ENCODE measurements around the gene SYCP1. TPM values are rescaled to one million over a fixed set of nuclear protein-coding genes. Genes with fewer than 3 reads are reported as not detected.
"Not testable (repeated sequence)": the region's sequence is repeated elsewhere in the genome, so short reads cannot be mapped to it uniquely, and the experiment has no call there.

Gene SYCP1
- polyA plus RNA-seq, 1 experiment: not detected

- Histone ChIP-seq H3K27ac (ENCODE audit: low read depth, low read length) (no peak overlapping the region), H3K27me3 (ENCODE audit: control insufficient read depth, insufficient read depth, low read length) (no peaks in the 10 kb centered on the region), H3K9me3 (ENCODE audit: control insufficient read depth, insufficient read depth, low read length) (no peaks in the 10 kb centered on the region), H3K4me3 (ENCODE audit: low read depth, low read length) (no peak overlapping the region)
- ChIA-PET CTCF (no interaction called here), POLR2A (no interaction called here)
- DNase-seq (ENCODE audit: low read depth, low spot score): no peak
- no peak for TF ChIP-seq CTCF (IDR thresholded peaks at IDR 0.05; ENCODE audit: low read depth, low read length)
Measured at GRCh38 chr1:114903480-114903879, 48.8 kb downstream of the SYCP1 start.

GRCh38 chr1:114915720-114916119, 61.1 kb downstream of the SYCP1 start:
- H3K27me3 ChIP-seq (ENCODE audit: control insufficient read depth, insufficient read depth, low read length); H3K9me3 ChIP-seq (ENCODE audit: control insufficient read depth, insufficient read depth, low read length); H3K27ac ChIP-seq (ENCODE audit: low read depth, low read length); H3K4me3 ChIP-seq (ENCODE audit: low read depth, low read length); DNase-seq (ENCODE audit: low read depth, low spot score); POLR2A ChIA-PET: not testable (repeated sequence)
- CTCF ChIA-PET: interaction anchor here (1.3 kb wide), 1 partner anchor 137 kb away, joined by 3 read pairs; no protein-coding TSS in a partner anchor

GRCh38 chr1:114926607-114927006, 71.9 kb downstream of the SYCP1 start:
- Histone ChIP-seq H3K27ac (ENCODE audit: low read depth, low read length) (no peak overlapping the region), H3K27me3 (ENCODE audit: control insufficient read depth, insufficient read depth, low read length) (no peaks in the 10 kb centered on the region), H3K4me3 (ENCODE audit: low read depth, low read length) (no peak overlapping the region), H3K9me3 (ENCODE audit: control insufficient read depth, insufficient read depth, low read length) (no peaks in the 10 kb centered on the region)
- POLR2A ChIA-PET: no interaction called here
- DNase-seq (ENCODE audit: low read depth, low spot score): no peak
- no peak for TF ChIP-seq CTCF (IDR thresholded peaks at IDR 0.05; ENCODE audit: low read depth, low read length)
- CTCF ChIA-PET: interaction anchor here (0.6 to 0.8 kb wide), 2 partner anchors 299 to 669 kb away, joined by 3 read pairs; no protein-coding TSS in a partner anchor

GRCh38 chr1:114927401-114927800, 72.7 kb downstream of the SYCP1 start:
- no peak for DNase-seq (ENCODE audit: low read depth, low spot score)
- Histone ChIP-seq H3K27ac (ENCODE audit: low read depth, low read length) (no peak overlapping the region), H3K27me3 (ENCODE audit: control insufficient read depth, insufficient read depth, low read length) (no peaks in the 10 kb centered on the region), H3K9me3 (ENCODE audit: control insufficient read depth, insufficient read depth, low read length) (no peaks in the 10 kb centered on the region), H3K4me3 (ENCODE audit: low read depth, low read length) (no peak overlapping the region)
- CTCF ChIA-PET: no interaction called here
- POLR2A ChIA-PET: no interaction called here
- TF ChIP-seq CTCF (IDR thresholded peaks at IDR 0.05; ENCODE audit: low read depth, low read length): no peak

- CTCF ChIA-PET: no interaction called here
- POLR2A ChIA-PET: no interaction called here
- TF ChIP-seq CTCF (IDR thresholded peaks at IDR 0.05; ENCODE audit: low read depth, low read length): 0 out of 2 replicates have a peak, but pooled peaks have one; percentile 18
- no peak for DNase-seq (ENCODE audit: low read depth, low spot score)
- no peak overlapping the region for H3K27ac ChIP-seq (ENCODE audit: low read depth, low read length)
- H3K27me3 ChIP-seq (ENCODE audit: control insufficient read depth, insufficient read depth, low read length): no peaks in the 10 kb centered on the region
- H3K9me3 ChIP-seq (ENCODE audit: control insufficient read depth, insufficient read depth, low read length): no peaks in the 10 kb centered on the region
- no peak overlapping the region for H3K4me3 ChIP-seq (ENCODE audit: low read depth, low read length)
Measured at GRCh38 chr1:114956570-114956969, 101.9 kb downstream of the SYCP1 start.

GRCh38 chr1:114959423-114959822, 104.8 kb downstream of the SYCP1 start:
- Histone ChIP-seq H3K4me3 (ENCODE audit: low read depth, low read length) (no peak overlapping the region), H3K27ac (ENCODE audit: low read depth, low read length) (no peak overlapping the region), H3K9me3 (ENCODE audit: control insufficient read depth, insufficient read depth, low read length) (no peaks in the 10 kb centered on the region), H3K27me3 (ENCODE audit: control insufficient read depth, insufficient read depth, low read length) (no peaks in the 10 kb centered on the region)
- no peak for DNase-seq (ENCODE audit: low read depth, low spot score)
- no peak for TF ChIP-seq CTCF (IDR thresholded peaks at IDR 0.05; ENCODE audit: low read depth, low read length)
- CTCF ChIA-PET: interaction anchor here (0.6 kb wide), 1 partner anchor 595 kb away, joined by 3 read pairs; no protein-coding TSS in a partner anchor
- POLR2A ChIA-PET: no interaction called here

All from AG04450 (cell line).